Left lung (tissue), 10 donors: ENCODE measurements around the gene PTTG1IP. TPM values are rescaled to one million over a fixed set of nuclear protein-coding genes. Genes with fewer than 3 reads are reported as not detected.

Experiments
- ATAC-seq: fragments of 200-7000 bp; cut with Tn5 transposase; one replicate; pipeline ENCODE4 v1.9.1; 2020; ENCODE audit warnings: moderate library complexity
- DNase-seq, 4 donors: peaks; one replicate each; pipeline ENCODE4 v3.0.0-alpha.2; 2013 to 2020
- H3K27ac ChIP-seq, 2 donors: fragments of 200-600 bp; sonication (generic) in 1 of 2; one replicate each; pipeline versions ENCODE4 v1.5.0 to v1.8.0; 2020 to 2021
- H3K27me3 ChIP-seq, 2 donors: fragments of 200-600 bp; sonication (generic) in 1 of 2; one replicate each; pipeline versions ENCODE4 v1.5.0 to v1.8.0; 2020 to 2021
- H3K36me3 ChIP-seq, 2 donors: fragments of 200-600 bp; sonication (generic) in 1 of 2; one replicate each; pipeline versions ENCODE4 v1.5.0 to v1.8.0; 2020 to 2021
- H3K4me1 ChIP-seq, 2 donors: fragments of 200-600 bp; one replicate each; pipeline ENCODE4 v1.8.0; 2021
- H3K4me3 ChIP-seq, 2 donors: fragments of 200-600 bp; sonication (generic) in 1 of 2; one replicate each; pipeline versions ENCODE4 v1.5.0 to v1.8.0; 2020 to 2021; ENCODE audit warnings: mild to moderate bottlenecking in 1 of 2
- H3K9me3 ChIP-seq, 2 donors: fragments of 200-600 bp; sonication (generic) in 1 of 2; one replicate each; pipeline versions ENCODE4 v1.5.0 to v1.8.0; 2020 to 2021
- intact Hi-C, 2 donors: fragments of 100-400 bp; cut with DNase I; formaldehyde crosslinking; loops; one replicate each; pipeline versions ENCODE4 v1.11.2 to v1.14.2; 2022
- polyA plus RNA-seq, 6 donors: library from polyadenylated mRNA; unstranded; fragments of 120-200 nt; gene quantifications; one replicate each; pipeline ENCODE4 v1.2.1, GENCODE V29; 2013; ENCODE audit not compliant: insufficient read length in 6 of 6
- total RNA-seq, 2 donors: library from RNA; stranded (reverse); fragmentation: NEBNext Ultra II Directional; extraction: Animal tissue kit (Norgen Biotek cat#: 25700); gene quantifications; one replicate each; pipeline ENCODE4 v1.2.1, GENCODE V29; 2021
- TF ChIP-seq, protein P1 (sequence below), 2 donors: fragments of 200-600 bp; sonication (generic) in 1 of 2; IDR thresholded peaks; one replicate each; pipeline versions ENCODE4 v1.5.0 to v1.8.0; 2021; ENCODE audit warnings: antibody characterized with exemption in 2 of 2
- donor health status: DM: no; HTN: yes; CAD: no.
- donor health status: DM: no; HTN: no; CAD: no.

The PTTG1IP gene
- total and polyA plus RNA-seq, 8 donors: 195 to 263 (median 217) TPM

DNA sequence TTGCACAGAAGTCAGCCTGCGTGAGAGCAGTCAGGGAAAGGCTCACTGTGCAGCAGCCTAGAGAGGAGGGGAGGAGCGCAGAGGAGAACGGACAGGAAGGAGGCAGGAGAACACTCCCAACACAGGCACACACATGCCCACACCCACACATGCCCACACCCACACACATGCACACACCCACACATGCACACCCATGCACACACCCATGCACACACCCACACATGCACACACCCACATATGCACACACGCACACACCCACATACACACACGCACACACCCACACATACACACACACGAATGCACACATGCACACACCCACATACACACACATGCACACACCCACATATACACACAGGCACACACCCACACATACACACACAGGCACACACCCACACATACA is 62.7 kb downstream of the PTTG1IP start:
- Histone ChIP-seq H3K27ac (no peak overlapping the region), H3K4me1 (peaks cover 0 to 16% of the 10 kb centered on the region in 2 donors), H3K4me3 (no peak overlapping the region), H3K36me3 (peaks cover 0 to 73% of the 10 kb centered on the region in 2 donors), H3K9me3 (no peaks in the 10 kb centered on the region), H3K27me3 (no peaks in the 10 kb centered on the region)
- DNase-seq (no peak), ATAC-seq (no peak)
- TF ChIP-seq, protein P1, sequence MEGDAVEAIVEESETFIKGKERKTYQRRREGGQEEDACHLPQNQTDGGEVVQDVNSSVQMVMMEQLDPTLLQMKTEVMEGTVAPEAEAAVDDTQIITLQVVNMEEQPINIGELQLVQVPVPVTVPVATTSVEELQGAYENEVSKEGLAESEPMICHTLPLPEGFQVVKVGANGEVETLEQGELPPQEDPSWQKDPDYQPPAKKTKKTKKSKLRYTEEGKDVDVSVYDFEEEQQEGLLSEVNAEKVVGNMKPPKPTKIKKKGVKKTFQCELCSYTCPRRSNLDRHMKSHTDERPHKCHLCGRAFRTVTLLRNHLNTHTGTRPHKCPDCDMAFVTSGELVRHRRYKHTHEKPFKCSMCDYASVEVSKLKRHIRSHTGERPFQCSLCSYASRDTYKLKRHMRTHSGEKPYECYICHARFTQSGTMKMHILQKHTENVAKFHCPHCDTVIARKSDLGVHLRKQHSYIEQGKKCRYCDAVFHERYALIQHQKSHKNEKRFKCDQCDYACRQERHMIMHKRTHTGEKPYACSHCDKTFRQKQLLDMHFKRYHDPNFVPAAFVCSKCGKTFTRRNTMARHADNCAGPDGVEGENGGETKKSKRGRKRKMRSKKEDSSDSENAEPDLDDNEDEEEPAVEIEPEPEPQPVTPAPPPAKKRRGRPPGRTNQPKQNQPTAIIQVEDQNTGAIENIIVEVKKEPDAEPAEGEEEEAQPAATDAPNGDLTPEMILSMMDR (IDR thresholded peaks at IDR 0.05): no peak
- intact Hi-C loops: no loop called here

DNA sequence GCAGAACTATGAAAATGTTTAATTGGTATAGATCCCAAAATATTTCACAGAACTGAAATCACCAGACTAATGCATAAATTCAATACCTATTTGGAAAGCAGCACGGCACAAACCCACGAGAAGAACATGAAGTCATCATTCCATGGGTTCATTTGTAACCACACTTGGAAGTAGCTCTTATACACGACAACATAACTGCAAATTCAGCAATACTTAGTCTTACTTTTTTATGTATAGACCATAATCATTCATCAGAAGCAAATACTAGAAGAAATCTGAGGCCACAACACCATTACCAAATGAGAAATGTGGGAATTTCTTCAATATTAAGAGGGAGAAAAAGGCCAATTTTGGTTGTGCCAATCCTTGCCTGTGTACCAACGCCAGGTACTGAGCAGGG is 67.6 kb downstream of the PTTG1IP start:
- Histone ChIP-seq H3K27ac (no peak overlapping the region), H3K4me1 (peaks cover 2 to 18% of the 10 kb centered on the region in 2 donors), H3K27me3 (no peaks in the 10 kb centered on the region), H3K36me3 (peaks cover 0 to 70% of the 10 kb centered on the region in 2 donors), H3K9me3 (no peaks in the 10 kb centered on the region), H3K4me3 (no peak overlapping the region)
- no peak for DNase-seq
- TF ChIP-seq, protein P1 (IDR thresholded peaks at IDR 0.05): no peak
- no peak for ATAC-seq
- intact Hi-C loops: no loop called here

DNA sequence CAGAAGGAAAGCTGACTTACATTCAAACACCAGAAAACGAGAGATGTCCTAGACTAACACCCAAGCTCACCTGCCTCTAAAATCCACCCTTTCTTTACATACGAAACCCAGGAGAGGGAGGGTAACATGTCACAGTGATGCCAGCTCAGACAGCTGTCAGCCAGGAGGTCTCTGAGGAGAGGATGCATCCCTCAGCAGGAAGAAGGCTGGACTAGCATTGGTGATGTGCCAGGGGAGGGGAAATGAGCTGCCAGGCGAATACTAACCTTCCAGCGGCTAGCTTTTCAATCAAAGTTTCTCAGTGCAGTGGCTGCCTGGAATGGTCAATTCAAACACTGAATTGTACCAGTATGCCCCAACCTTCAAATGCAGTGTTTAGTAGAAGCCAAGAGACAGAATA is 68.3 kb downstream of the PTTG1IP start:
- no peak for DNase-seq
- TF ChIP-seq, protein P1 (IDR thresholded peaks at IDR 0.05): no peak
- no peaks in the 10 kb centered on the region for H3K9me3 ChIP-seq
- no peak overlapping the region for H3K27ac ChIP-seq
- ATAC-seq: no peak
- peaks cover 9 to 24% of the 10 kb centered on the region in 2 donors for H3K4me1 ChIP-seq
- H3K36me3 ChIP-seq: peaks cover 0 to 65% of the 10 kb centered on the region in 2 donors
- no peak overlapping the region for H3K4me3 ChIP-seq
- H3K27me3 ChIP-seq: no peaks in the 10 kb centered on the region
- intact Hi-C loops: no loop called here

DNA sequence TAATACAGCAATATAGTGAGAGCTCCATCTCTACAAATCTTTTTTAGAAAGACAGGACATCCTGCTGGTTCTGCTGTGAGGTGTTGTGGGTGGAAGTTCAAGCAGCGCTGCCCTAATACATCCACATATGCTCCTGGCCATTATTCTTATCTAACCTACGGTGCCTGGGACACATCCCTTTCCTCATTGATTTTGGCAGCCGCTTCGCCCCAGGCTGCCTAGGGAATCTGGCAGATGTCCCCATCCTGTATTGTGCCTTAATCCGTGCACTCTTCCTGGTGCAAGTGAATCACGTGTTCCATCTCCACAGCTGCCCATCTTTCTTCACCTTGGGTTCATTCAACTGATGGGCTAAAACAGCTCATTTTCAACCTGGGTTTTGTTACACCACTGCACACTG is 68.7 kb downstream of the PTTG1IP start:
- Histone ChIP-seq H3K36me3 (peaks cover 0 to 60% of the 10 kb centered on the region in 2 donors), H3K4me1 (peaks cover 13 to 29% of the 10 kb centered on the region in 2 donors), H3K9me3 (no peaks in the 10 kb centered on the region), H3K27me3 (no peaks in the 10 kb centered on the region), H3K4me3 (no peak overlapping the region), H3K27ac (no peak overlapping the region)
- intact Hi-C loops: no loop called here
- TF ChIP-seq, protein P1 (IDR thresholded peaks at IDR 0.05): no peak
- no peak for DNase-seq
- no peak for ATAC-seq

DNA sequence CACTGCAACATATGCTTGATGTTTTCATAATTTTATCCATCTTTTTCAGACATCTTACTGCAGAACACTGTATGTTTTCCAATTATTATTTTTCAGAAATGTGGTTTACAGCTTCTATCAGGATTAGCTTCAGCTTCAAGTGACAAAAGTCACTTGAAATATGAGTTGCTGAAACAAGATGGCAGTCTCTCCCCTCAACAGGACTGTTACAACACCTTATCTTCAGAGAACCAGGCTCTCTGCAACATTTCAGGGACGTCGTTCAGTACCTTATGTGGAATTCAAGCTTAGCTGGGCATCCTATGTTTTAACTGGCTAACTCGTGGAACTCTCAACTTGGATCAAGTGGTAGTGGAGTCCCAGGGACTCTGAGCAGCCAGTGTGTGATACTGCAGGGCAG is 69.8 kb downstream of the PTTG1IP start:
- TF ChIP-seq, protein P1 (IDR thresholded peaks at IDR 0.05): no peak
- peaks cover 0 to 56% of the 10 kb centered on the region in 2 donors for H3K36me3 ChIP-seq
- H3K9me3 ChIP-seq: no peaks in the 10 kb centered on the region
- intact Hi-C loops: no loop called here
- H3K27me3 ChIP-seq: no peaks in the 10 kb centered on the region
- DNase-seq: no peak
- no peak for ATAC-seq
- no peak overlapping the region for H3K4me3 ChIP-seq
- peaks cover 14 to 40% of the 10 kb centered on the region in 2 donors for H3K4me1 ChIP-seq
- no peak overlapping the region for H3K27ac ChIP-seq
